Liver (tissue), 9 donors: Measurements from ENCODE around the gene COL5A1. TPM values are rescaled to one million over a fixed set of nuclear protein-coding genes. Genes with fewer than 3 reads are reported as not detected.

Experiments used
- DNase-seq: peaks from one replicate; pipeline ENCODE4 v3.0.0-alpha.2; 2017; ENCODE audit warnings: low spot score
- H3K27ac ChIP-seq, 2 donors: one replicate each; pipeline ENCODE4 v1.7.0; 2013; ENCODE audit warnings: inconsistent platforms in 2 of 2, low read length in 2 of 2, control low read depth in 1 of 2, low read depth in 1 of 2, mild to moderate bottlenecking in 1 of 2
- H3K27me3 ChIP-seq, 4 donors: one replicate each; pipeline versions ENCODE4 v1.6.1 to v1.7.0; 2013; ENCODE audit warnings: low read length in 3 of 4, inconsistent platforms in 1 of 4, mild to moderate bottlenecking in 1 of 4, moderate library complexity in 1 of 4; ENCODE audit not compliant: control insufficient read depth in 4 of 4, insufficient read depth in 4 of 4
- H3K36me3 ChIP-seq, 4 donors: one replicate each; pipeline versions ENCODE4 v1.6.1 to v1.7.0; 2013; ENCODE audit warnings: low read length in 3 of 4, mild to moderate bottlenecking in 3 of 4, low read depth in 1 of 4, moderate library complexity in 1 of 4; ENCODE audit not compliant: control insufficient read depth in 4 of 4, insufficient read depth in 3 of 4
- H3K4me1 ChIP-seq, 4 donors: one replicate each; pipeline versions ENCODE4 v1.6.1 to v1.7.0; 2013; ENCODE audit warnings: low read length in 3 of 4, mild to moderate bottlenecking in 3 of 4, moderate library complexity in 1 of 4; ENCODE audit not compliant: control insufficient read depth in 4 of 4, insufficient read depth in 4 of 4
- H3K4me3 ChIP-seq, 3 donors: one replicate each; pipeline versions ENCODE4 v1.6.1 to v1.7.0; 2013; ENCODE audit warnings: low read length in 3 of 3, control low read depth in 1 of 3, low read depth in 1 of 3, mild to moderate bottlenecking in 1 of 3
- H3K9ac ChIP-seq, 2 donors: one replicate each; pipeline ENCODE4 v1.7.0; 2013; ENCODE audit warnings: low read length in 2 of 2, mild to moderate bottlenecking in 2 of 2, moderate library complexity in 2 of 2, control low read depth in 1 of 2, low read depth in 1 of 2
- H3K9me3 ChIP-seq, 4 donors: one replicate each; pipeline versions ENCODE4 v1.6.1 to v1.7.0; 2013; ENCODE audit warnings: low read length in 3 of 4; ENCODE audit not compliant: control insufficient read depth in 4 of 4
- EGR1 ChIP-seq, 2 donors: IDR thresholded peaks; 2 replicates each; pipeline ENCODE4 v1.6.1; 2016 to 2018; ENCODE audit warnings: antibody characterized with exemption in 2 of 2, low read depth in 2 of 2
- FOXA1 ChIP-seq: IDR thresholded peaks from 2 replicates; pipeline ENCODE4 v1.6.1; 2016; ENCODE audit warnings: antibody characterized with exemption
- FOXA2 ChIP-seq: IDR thresholded peaks from 2 replicates; pipeline ENCODE4 v1.6.1; 2016; ENCODE audit warnings: antibody characterized with exemption
- GABPA ChIP-seq, 2 donors: IDR thresholded peaks in 1 of 2; conservative IDR thresholded peaks in 1 of 2; 2 replicates each; pipeline ENCODE4 v1.6.1; 2016; ENCODE audit warnings: antibody characterized with exemption in 2 of 2, mild to moderate bottlenecking in 1 of 2, moderate library complexity in 1 of 2
- HNF4A ChIP-seq, 2 donors: conservative IDR thresholded peaks; 2 replicates each; pipeline ENCODE4 v1.6.1; 2016; ENCODE audit warnings: antibody characterized with exemption in 2 of 2, mild to moderate bottlenecking in 2 of 2
- HNF4G ChIP-seq: IDR thresholded peaks from 2 replicates; pipeline ENCODE4 v1.6.1; 2016; ENCODE audit warnings: antibody characterized with exemption
- JUND ChIP-seq, 2 donors: IDR thresholded peaks; 2 replicates each; pipeline ENCODE4 v1.6.1; 2016; ENCODE audit warnings: antibody characterized with exemption in 2 of 2
- NR2F2 ChIP-seq: IDR thresholded peaks from 2 replicates; pipeline ENCODE4 v1.6.1; 2016; ENCODE audit warnings: antibody characterized with exemption
- RAD21 ChIP-seq, 2 donors: IDR thresholded peaks; 2 replicates each; pipeline ENCODE4 v1.6.1; 2016; ENCODE audit warnings: antibody characterized with exemption in 2 of 2, mild to moderate bottlenecking in 2 of 2
- RXRA ChIP-seq, 2 donors: IDR thresholded peaks; 2 replicates each; pipeline ENCODE4 v1.6.1; 2017 to 2018; ENCODE audit warnings: antibody characterized with exemption in 2 of 2, mild to moderate bottlenecking in 1 of 2
- SP1 ChIP-seq: IDR thresholded peaks from 2 replicates; pipeline ENCODE4 v1.6.1; 2018; ENCODE audit warnings: antibody characterized with exemption, mild to moderate bottlenecking
- TAF1 ChIP-seq: conservative IDR thresholded peaks from 2 replicates; pipeline ENCODE4 v1.6.1; 2016; ENCODE audit warnings: antibody characterized with exemption, mild to moderate bottlenecking
- YY1 ChIP-seq: IDR thresholded peaks from 2 replicates; pipeline ENCODE4 v1.6.1; 2016; ENCODE audit warnings: antibody characterized with exemption, mild to moderate bottlenecking
- WGBS: extraction: QIAGEN DNeasy Blood & Tissue Kit; methylation state at CpG from one replicate; pipeline ENCODE4 v1.1.7; 2013; 5-methylcytosine and 5-hydroxymethylcytosine counted together
- polyA plus RNA-seq, 2 donors: library from polyadenylated mRNA; stranded (reverse) in 1 of 2; unstranded in 1 of 2; fragments of 200-250 nt in 1 of 2; fragments of >200 nt in 1 of 2; fragmentation: Nextera tagmentation in 1 of 2; extraction: Ambion mirVana in 1 of 2; gene quantifications; one replicate each; pipeline versions ENCODE4 v1.2.1 to v1.2.3, GENCODE V29; 2013 to 2015
- total RNA-seq, 2 donors: library from RNA; depleted of rRNA; stranded (reverse); fragments of >200 nt; gene quantifications; one replicate each; pipeline ENCODE4 v1.2.3, GENCODE V29; 2014
- TF ChIP-seq, protein P1 (sequence below): fragments of 150-350 bp; IDR thresholded peaks from 2 replicates; pipeline ENCODE4 v1.5.1; 2017; ENCODE audit warnings: improper control_type of control experiment, low read depth, low read length; ENCODE audit not compliant: missing input control
- TF ChIP-seq, protein P2 (sequence below): IDR thresholded peaks from 2 replicates; pipeline ENCODE4 v1.6.1; 2016; ENCODE audit warnings: antibody characterized with exemption
- TF ChIP-seq, protein P3 (sequence below): IDR thresholded peaks from 2 replicates; pipeline ENCODE4 v1.6.1; 2016; ENCODE audit warnings: antibody characterized with exemption
- TF ChIP-seq, protein P4 (sequence below): IDR thresholded peaks from 2 replicates; pipeline ENCODE4 v1.6.1; 2016; ENCODE audit warnings: antibody characterized with exemption, mild to moderate bottlenecking
- TF ChIP-seq, protein P5 (sequence below): IDR thresholded peaks from 2 replicates; pipeline ENCODE4 v1.6.1; 2016; ENCODE audit warnings: antibody characterized with exemption
- donor health status: healthy.
- donor health status: healthy.
- donor health status: healthy.
- donor health status: healthy.
- donor health status: healthy.

COL5A1 gene
- total and polyA plus RNA-seq, 4 donors, result 0.67 to 15.6 (median 11.2) TPM

DNA sequence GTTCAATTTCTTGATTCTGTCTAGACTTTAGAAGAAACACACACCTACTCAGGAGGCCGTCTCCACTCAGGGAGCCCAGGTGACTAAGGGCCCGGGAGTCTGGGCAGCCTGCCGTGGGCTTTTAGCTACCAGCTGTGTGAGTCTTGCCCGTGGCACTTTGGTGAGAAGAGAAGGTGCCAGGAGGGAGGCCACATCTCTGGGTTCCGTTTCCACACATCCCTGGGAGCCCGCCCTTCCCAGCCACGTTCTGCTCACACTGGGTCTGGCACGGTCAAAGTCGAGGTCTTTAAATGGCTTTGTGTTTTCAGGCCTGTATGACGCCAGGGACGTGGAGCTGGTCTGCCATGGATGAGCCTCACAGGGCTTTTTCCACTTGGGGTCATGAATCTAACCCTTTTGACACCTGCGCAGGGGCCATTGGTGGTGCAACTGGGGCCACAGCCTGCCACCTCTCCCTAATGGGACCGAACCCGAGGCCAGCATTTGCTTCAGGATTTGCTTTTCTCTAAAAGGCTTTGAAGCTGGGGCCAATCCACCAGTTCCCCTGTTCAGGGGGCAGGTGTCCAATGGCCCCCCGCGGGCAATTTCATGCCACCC is 221.8 kb downstream of the COL5A1 start:
- H3K9me3 ChIP-seq, result peaks cover 0 to 1% (median 0%) of the 10 kb centered on the region in 4 donors
- H3K4me1 ChIP-seq, result peaks cover 0 to 5% (median 0%) of the 10 kb centered on the region in 4 donors
- no peak overlapping the region for H3K27ac ChIP-seq
- H3K9ac ChIP-seq, result no peak overlapping the region
- no peaks in the 10 kb centered on the region for H3K36me3 ChIP-seq
- no peak for TF ChIP-seq HNF4G
- no peak for TF ChIP-seq SP1
- no peak for TF ChIP-seq RXRA (IDR thresholded peaks at IDR 0.05)
- no peak for TF ChIP-seq FOXA2
- no peak for TF ChIP-seq TAF1
- TF ChIP-seq JUND (IDR thresholded peaks at IDR 0.05), result no peak
- TF ChIP-seq, protein P1, sequence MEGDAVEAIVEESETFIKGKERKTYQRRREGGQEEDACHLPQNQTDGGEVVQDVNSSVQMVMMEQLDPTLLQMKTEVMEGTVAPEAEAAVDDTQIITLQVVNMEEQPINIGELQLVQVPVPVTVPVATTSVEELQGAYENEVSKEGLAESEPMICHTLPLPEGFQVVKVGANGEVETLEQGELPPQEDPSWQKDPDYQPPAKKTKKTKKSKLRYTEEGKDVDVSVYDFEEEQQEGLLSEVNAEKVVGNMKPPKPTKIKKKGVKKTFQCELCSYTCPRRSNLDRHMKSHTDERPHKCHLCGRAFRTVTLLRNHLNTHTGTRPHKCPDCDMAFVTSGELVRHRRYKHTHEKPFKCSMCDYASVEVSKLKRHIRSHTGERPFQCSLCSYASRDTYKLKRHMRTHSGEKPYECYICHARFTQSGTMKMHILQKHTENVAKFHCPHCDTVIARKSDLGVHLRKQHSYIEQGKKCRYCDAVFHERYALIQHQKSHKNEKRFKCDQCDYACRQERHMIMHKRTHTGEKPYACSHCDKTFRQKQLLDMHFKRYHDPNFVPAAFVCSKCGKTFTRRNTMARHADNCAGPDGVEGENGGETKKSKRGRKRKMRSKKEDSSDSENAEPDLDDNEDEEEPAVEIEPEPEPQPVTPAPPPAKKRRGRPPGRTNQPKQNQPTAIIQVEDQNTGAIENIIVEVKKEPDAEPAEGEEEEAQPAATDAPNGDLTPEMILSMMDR, result no peak
- TF ChIP-seq, protein P2, sequence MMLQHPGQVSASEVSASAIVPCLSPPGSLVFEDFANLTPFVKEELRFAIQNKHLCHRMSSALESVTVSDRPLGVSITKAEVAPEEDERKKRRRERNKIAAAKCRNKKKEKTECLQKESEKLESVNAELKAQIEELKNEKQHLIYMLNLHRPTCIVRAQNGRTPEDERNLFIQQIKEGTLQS, result no peak
- H3K27me3 ChIP-seq, result peaks cover 0 to 2% (median 0%) of the 10 kb centered on the region in 4 donors
- H3K4me3 ChIP-seq, result no peak overlapping the region
- no peak for DNase-seq
- 90% methylated on average over 16 of the region's 16 CpGs for WGBS

DNA sequence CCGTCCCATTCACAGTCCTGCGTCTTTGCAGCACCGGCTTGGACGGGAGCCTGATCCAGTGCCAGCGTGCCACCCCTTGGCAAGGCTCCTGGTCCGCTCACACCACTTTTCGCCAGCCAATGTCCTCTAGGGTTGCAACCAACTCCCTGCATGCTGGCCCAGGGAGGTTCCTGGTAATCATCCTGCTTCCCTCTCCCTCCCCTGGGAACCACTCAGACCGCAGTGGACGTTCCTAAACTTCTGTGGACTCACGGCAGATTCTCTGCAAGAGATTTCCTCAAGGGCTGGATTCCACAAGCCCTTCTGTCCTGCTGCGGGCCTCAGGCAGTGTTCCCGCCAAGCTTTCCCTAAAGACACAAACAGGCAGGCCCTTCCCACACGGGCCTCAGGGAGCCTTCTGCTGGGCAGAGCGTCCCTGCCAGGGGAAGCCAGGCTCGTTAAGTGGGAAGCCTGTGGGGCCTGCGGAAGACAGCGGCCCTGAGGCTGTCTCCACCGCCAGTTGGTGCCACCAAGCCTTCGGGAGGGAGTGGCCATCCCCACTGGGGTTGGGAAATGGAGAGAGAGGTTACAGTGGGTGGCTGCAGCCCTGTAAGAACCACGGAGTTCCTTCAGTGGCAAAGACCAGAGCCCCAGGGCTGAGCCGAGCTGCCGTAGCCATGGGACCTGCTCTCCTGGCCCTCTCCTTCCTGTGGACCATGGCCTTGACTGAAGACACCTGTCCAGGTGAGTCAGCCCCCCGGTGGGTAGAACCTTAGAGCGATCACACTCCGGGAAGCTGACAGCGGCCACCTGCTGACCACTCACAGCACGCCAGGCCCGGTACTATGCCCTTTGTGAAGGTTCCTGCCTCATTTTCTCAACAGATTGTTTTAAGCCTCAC is 222.6 kb downstream of the COL5A1 start:
- no peak for DNase-seq
- H3K4me1 ChIP-seq, result peaks cover 0 to 5% (median 0%) of the 10 kb centered on the region in 4 donors
- H3K27ac ChIP-seq, result no peak overlapping the region
- no peak overlapping the region for H3K9ac ChIP-seq
- TF ChIP-seq FOXA2 (no peak), HNF4A (conservative IDR thresholded peaks at IDR 0.05) (no peak), NR2F2 (no peak)
- no peaks in the 10 kb centered on the region for H3K36me3 ChIP-seq
- H3K4me3 ChIP-seq, result no peak overlapping the region
- H3K27me3 ChIP-seq, result peaks cover 0 to 2% (median 0%) of the 10 kb centered on the region in 4 donors
- 76% methylated on average over 28 of the region's 28 CpGs for WGBS
- H3K9me3 ChIP-seq, result peaks cover 0 to 1% (median 0%) of the 10 kb centered on the region in 4 donors

DNA sequence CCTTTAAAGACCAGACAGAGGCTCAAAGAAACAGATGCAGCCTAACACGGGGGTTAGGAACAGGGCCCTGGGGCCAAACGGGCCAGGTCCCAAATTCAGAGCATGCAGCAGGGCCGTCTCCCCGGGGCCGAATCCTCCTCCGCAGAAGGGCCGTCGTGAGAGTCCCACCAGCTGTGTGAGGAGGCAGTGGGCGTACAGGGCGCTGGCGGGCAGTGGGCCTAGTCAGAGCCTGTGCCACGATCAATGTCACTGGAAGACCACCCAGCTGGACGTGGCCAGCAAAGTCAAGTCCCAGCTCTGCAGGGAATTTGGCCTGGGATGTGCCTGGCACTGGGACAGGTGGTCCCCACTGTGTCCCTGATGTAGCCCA is 223.2 kb downstream of the COL5A1 start:
- H3K4me1 ChIP-seq, result peaks cover 0 to 5% (median 0%) of the 10 kb centered on the region in 4 donors
- TF ChIP-seq RXRA (IDR thresholded peaks at IDR 0.05), result no peak
- no peak for TF ChIP-seq YY1
- TF ChIP-seq FOXA2, result no peak
- TF ChIP-seq, protein P3, sequence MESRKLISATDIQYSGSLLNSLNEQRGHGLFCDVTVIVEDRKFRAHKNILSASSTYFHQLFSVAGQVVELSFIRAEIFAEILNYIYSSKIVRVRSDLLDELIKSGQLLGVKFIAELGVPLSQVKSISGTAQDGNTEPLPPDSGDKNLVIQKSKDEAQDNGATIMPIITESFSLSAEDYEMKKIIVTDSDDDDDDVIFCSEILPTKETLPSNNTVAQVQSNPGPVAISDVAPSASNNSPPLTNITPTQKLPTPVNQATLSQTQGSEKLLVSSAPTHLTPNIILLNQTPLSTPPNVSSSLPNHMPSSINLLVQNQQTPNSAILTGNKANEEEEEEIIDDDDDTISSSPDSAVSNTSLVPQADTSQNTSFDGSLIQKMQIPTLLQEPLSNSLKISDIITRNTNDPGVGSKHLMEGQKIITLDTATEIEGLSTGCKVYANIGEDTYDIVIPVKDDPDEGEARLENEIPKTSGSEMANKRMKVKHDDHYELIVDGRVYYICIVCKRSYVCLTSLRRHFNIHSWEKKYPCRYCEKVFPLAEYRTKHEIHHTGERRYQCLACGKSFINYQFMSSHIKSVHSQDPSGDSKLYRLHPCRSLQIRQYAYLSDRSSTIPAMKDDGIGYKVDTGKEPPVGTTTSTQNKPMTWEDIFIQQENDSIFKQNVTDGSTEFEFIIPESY, result no peak
- TF ChIP-seq, protein P4, sequence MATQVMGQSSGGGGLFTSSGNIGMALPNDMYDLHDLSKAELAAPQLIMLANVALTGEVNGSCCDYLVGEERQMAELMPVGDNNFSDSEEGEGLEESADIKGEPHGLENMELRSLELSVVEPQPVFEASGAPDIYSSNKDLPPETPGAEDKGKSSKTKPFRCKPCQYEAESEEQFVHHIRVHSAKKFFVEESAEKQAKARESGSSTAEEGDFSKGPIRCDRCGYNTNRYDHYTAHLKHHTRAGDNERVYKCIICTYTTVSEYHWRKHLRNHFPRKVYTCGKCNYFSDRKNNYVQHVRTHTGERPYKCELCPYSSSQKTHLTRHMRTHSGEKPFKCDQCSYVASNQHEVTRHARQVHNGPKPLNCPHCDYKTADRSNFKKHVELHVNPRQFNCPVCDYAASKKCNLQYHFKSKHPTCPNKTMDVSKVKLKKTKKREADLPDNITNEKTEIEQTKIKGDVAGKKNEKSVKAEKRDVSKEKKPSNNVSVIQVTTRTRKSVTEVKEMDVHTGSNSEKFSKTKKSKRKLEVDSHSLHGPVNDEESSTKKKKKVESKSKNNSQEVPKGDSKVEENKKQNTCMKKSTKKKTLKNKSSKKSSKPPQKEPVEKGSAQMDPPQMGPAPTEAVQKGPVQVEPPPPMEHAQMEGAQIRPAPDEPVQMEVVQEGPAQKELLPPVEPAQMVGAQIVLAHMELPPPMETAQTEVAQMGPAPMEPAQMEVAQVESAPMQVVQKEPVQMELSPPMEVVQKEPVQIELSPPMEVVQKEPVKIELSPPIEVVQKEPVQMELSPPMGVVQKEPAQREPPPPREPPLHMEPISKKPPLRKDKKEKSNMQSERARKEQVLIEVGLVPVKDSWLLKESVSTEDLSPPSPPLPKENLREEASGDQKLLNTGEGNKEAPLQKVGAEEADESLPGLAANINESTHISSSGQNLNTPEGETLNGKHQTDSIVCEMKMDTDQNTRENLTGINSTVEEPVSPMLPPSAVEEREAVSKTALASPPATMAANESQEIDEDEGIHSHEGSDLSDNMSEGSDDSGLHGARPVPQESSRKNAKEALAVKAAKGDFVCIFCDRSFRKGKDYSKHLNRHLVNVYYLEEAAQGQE, result no peak
- no peak for TF ChIP-seq GABPA (IDR thresholded peaks at IDR 0.05 in 1 of 2, conservative IDR thresholded peaks at IDR 0.05 in 1 of 2)
- TF ChIP-seq HNF4A (conservative IDR thresholded peaks at IDR 0.05), result no peak
- TF ChIP-seq TAF1, result no peak
- no peak for TF ChIP-seq JUND (IDR thresholded peaks at IDR 0.05)
- no peak for TF ChIP-seq FOXA1
- TF ChIP-seq RAD21 (IDR thresholded peaks at IDR 0.05), result no peak
- TF ChIP-seq NR2F2, result no peak
- no peak for TF ChIP-seq HNF4G
- TF ChIP-seq, protein P2, result no peak
- no peak for TF ChIP-seq EGR1 (IDR thresholded peaks at IDR 0.05; ENCODE audit: low read depth in 2 of 2)
- TF ChIP-seq, protein P5, sequence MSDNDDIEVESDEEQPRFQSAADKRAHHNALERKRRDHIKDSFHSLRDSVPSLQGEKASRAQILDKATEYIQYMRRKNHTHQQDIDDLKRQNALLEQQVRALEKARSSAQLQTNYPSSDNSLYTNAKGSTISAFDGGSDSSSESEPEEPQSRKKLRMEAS, result no peak

More for the DNA sequence above, 223.2 kb downstream of the COL5A1 start:
- H3K27ac ChIP-seq, result no peak overlapping the region
- WGBS, result 89% methylated on average over 13 of the region's 13 CpGs
- H3K36me3 ChIP-seq, result no peaks in the 10 kb centered on the region
- DNase-seq, result no peak
- peaks cover 0 to 1% (median 0%) of the 10 kb centered on the region in 4 donors for H3K9me3 ChIP-seq
- H3K27me3 ChIP-seq, result peaks cover 0 to 2% (median under 1%) of the 10 kb centered on the region in 4 donors
- H3K4me3 ChIP-seq, result no peak overlapping the region
- H3K9ac ChIP-seq, result no peak overlapping the region
